Uterus (tissue), 2 donors: ENCODE results near the gene HRK.

Experiments used
- CTCF ChIP-seq, 4 experiments: fragments of 200-600 bp in 2 of 4; fragments of 450-650 bp in 2 of 4; sonication (generic) in 2 of 4; IDR thresholded peaks; one replicate each; pipeline ENCODE4 v1.5.1; 2016 to 2019; ENCODE audit warnings: antibody characterized with exemption in 4 of 4, mild to moderate bottlenecking in 2 of 4, moderate library complexity in 1 of 4
- POLR2A ChIP-seq, 2 donors: fragments of 450-650 bp; IDR thresholded peaks; one replicate each; pipeline ENCODE4 v1.6.1; 2016; ENCODE audit warnings: antibody characterized with exemption in 2 of 2, mild to moderate bottlenecking in 1 of 2, moderate library complexity in 1 of 2

GRCh38 chr12:116919247-116919661 is 38.0 kb upstream of the HRK start:
- TF ChIP-seq CTCF (IDR thresholded peaks at IDR 0.05) (no peak), POLR2A (IDR thresholded peaks at IDR 0.05) (no peak)
